ENCODE results near the gene GPR137C.

GRCh38 chr14:52650774-52651173 lies 98.1 kb downstream of the GPR137C start:
- no peak for TF ChIP-seq TCF12 (IDR thresholded peaks at IDR 0.05)
- TF ChIP-seq TCF12 (CRISPR knock-in tag; IDR thresholded peaks at IDR 0.05) = no peak
- no peak for TF ChIP-seq JUNB (CRISPR knock-in tag; IDR thresholded peaks at IDR 0.05; ENCODE audit: borderline replicate concordance)
- no peak for TF ChIP-seq GATA4 (IDR thresholded peaks at IDR 0.05; ENCODE audit: borderline replicate concordance, low read depth)
- TF ChIP-seq JUN (CRISPR knock-in tag; IDR thresholded peaks at IDR 0.05) = no peak
- TF ChIP-seq ZFP41 (CRISPR knock-in tag; IDR thresholded peaks at IDR 0.05; ENCODE audit: borderline replicate concordance) = no peak
- no peak for TF ChIP-seq NCOA2 (CRISPR knock-in tag; IDR thresholded peaks at IDR 0.05)
- TF ChIP-seq HCFC1 (IDR thresholded peaks at IDR 0.05; ENCODE audit: low read depth, low read length) = no peak
- no peak for TF ChIP-seq POLR2AphosphoS5 (IDR thresholded peaks at IDR 0.05; ENCODE audit: low read depth, low read length)
- TF ChIP-seq, protein P1, sequence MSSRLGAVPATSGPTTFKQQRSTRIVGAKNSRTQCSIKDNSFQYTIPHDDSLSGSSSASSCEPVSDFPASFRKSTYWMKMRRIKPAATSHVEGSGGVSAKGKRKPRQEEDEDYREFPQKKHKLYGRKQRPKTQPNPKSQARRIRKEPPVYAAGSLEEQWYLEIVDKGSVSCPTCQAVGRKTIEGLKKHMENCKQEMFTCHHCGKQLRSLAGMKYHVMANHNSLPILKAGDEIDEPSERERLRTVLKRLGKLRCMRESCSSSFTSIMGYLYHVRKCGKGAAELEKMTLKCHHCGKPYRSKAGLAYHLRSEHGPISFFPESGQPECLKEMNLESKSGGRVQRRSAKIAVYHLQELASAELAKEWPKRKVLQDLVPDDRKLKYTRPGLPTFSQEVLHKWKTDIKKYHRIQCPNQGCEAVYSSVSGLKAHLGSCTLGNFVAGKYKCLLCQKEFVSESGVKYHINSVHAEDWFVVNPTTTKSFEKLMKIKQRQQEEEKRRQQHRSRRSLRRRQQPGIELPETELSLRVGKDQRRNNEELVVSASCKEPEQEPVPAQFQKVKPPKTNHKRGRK (CRISPR knock-in tag; IDR thresholded peaks at IDR 0.05) = no peak
- TF ChIP-seq SKI (IDR thresholded peaks at IDR 0.05; ENCODE audit: partially characterized antibody) = no peak
- no peak for TF ChIP-seq FOXK2 (IDR thresholded peaks at IDR 0.05)

Measured in HepG2 (cell line).